WTC11 (cell line): ENCODE results near the gene CNTRL. TPM values are rescaled to one million over a fixed set of nuclear protein-coding genes. Genes with fewer than 3 reads are reported as not detected.

Source experiments
- ATAC-seq: fragments of 200-7000 bp; cut with Tn5 transposase; 2 replicates; pipeline ENCODE4 v1.10.0; 2021; ENCODE audit warnings: mild to moderate bottlenecking, moderate library complexity
- CTCF ChIA-PET: fragments of 300-600 bp; sonication (Branson Sonifier 250); formaldehyde crosslinking; loops from one replicate; lab custom pipeline; 2021; ENCODE audit warnings: antibody characterized with exemption; lab: Charles Lee
- POLR2A ChIA-PET: fragments of 350-600 bp; sonication (Branson Sonifier 250); formaldehyde crosslinking; loops from one replicate; lab custom pipeline; 2021; ENCODE audit warnings: antibody characterized with exemption; lab: Charles Lee
- DNase-seq: peaks from one replicate; pipeline ENCODE4 v3.0.0; 2021; ENCODE audit warnings: low spot score
- H3K27ac Mint-ChIP-seq: 2 replicates; pipeline ENCODE4 v1.8.0; 2021; ENCODE audit warnings: mixed read lengths
- H3K27me3 Mint-ChIP-seq: 2 replicates; pipeline ENCODE4 v1.8.0; 2021; ENCODE audit warnings: low read depth, mild to moderate bottlenecking, moderate library complexity, mixed read lengths
- H3K36me3 Mint-ChIP-seq: 2 replicates; pipeline ENCODE4 v1.8.0; 2021; ENCODE audit warnings: mixed read lengths
- H3K4me1 Mint-ChIP-seq: 2 replicates; pipeline ENCODE4 v1.8.0; 2022; ENCODE audit warnings: mixed read lengths
- H3K4me3 Mint-ChIP-seq: 2 replicates; pipeline ENCODE4 v1.8.0; 2021; ENCODE audit warnings: mild to moderate bottlenecking, moderate library complexity, mixed read lengths
- H3K9me3 Mint-ChIP-seq: 2 replicates; pipeline ENCODE4 v1.8.0; 2021; ENCODE audit warnings: mixed read lengths
- ATF1 ChIP-seq: sonication (generic); formaldehyde crosslinking; IDR thresholded peaks from 2 replicates; pipeline ENCODE4 v1.8.1; 2023; ENCODE audit warnings: mild to moderate bottlenecking, moderate library complexity, missing genetic modification reagents
- CDX4 ChIP-seq: fragments of 250-450 bp; sonication (Bioruptor Pico); IDR thresholded peaks from 2 replicates; pipeline ENCODE4 v1.9.0; 2021; ENCODE audit warnings: moderate library complexity, mild to moderate bottlenecking, inconsistent platforms, borderline replicate concordance
- CREM ChIP-seq: sonication (generic); formaldehyde crosslinking; IDR thresholded peaks from 2 replicates; pipeline ENCODE4 v1.8.1; 2022; ENCODE audit warnings: mild to moderate bottlenecking, missing genetic modification reagents, moderate library complexity
- E2F4 ChIP-seq: sonication (generic); formaldehyde crosslinking; IDR thresholded peaks from 2 replicates; pipeline ENCODE4 v1.8.1; 2022; ENCODE audit warnings: low read depth, mild to moderate bottlenecking, moderate library complexity, missing genetic modification reagents, borderline replicate concordance
- ERG ChIP-seq: fragments of 250-450 bp; sonication (Bioruptor Pico); IDR thresholded peaks from 2 replicates; pipeline ENCODE4 v1.8.0; 2021; ENCODE audit warnings: mild to moderate bottlenecking
- FOXP1 ChIP-seq: sonication (generic); formaldehyde crosslinking; IDR thresholded peaks from 2 replicates; pipeline ENCODE4 v1.8.0; 2022; ENCODE audit warnings: missing genetic modification reagents, mild to moderate bottlenecking, moderate library complexity, borderline replicate concordance
- GABPB1 ChIP-seq: sonication (generic); formaldehyde crosslinking; IDR thresholded peaks from 2 replicates; pipeline ENCODE4 v1.8.1; 2023; ENCODE audit warnings: mild to moderate bottlenecking, missing genetic modification reagents
- GTF2I ChIP-seq: fragments of 250-450 bp; sonication (Bioruptor Pico); conservative IDR thresholded peaks from 2 replicates; pipeline ENCODE4 v1.4.0; 2021; ENCODE audit warnings: mild to moderate bottlenecking
- IRF1 ChIP-seq: sonication (generic); formaldehyde crosslinking; IDR thresholded peaks from 2 replicates; pipeline ENCODE4 v1.8.0; 2023; ENCODE audit warnings: missing genetic modification reagents
- JAZF1 ChIP-seq: fragments of 250-450 bp; sonication (Bioruptor Pico); IDR thresholded peaks from 2 replicates; pipeline ENCODE4 v1.9.0; 2021; ENCODE audit warnings: moderate library complexity, mild to moderate bottlenecking, inconsistent platforms
- KAT7 ChIP-seq: sonication (generic); formaldehyde crosslinking; IDR thresholded peaks from 2 replicates; pipeline ENCODE4 v1.8.1; 2023; ENCODE audit warnings: missing genetic modification reagents, mild to moderate bottlenecking, borderline replicate concordance
- OVOL2 ChIP-seq: fragments of 250-450 bp; sonication (Bioruptor Pico); IDR thresholded peaks from 2 replicates; pipeline ENCODE4 v1.9.0; 2021; ENCODE audit warnings: mild to moderate bottlenecking, borderline replicate concordance
- ZBTB21 ChIP-seq: sonication (generic); formaldehyde crosslinking; IDR thresholded peaks from 2 replicates; pipeline ENCODE4 v1.8.1; 2023; ENCODE audit warnings: mild to moderate bottlenecking, missing genetic modification reagents, borderline replicate concordance
- ZNF232 ChIP-seq: sonication (generic); formaldehyde crosslinking; IDR thresholded peaks from 2 replicates; pipeline ENCODE4 v1.8.0; 2022; ENCODE audit warnings: mild to moderate bottlenecking, missing genetic modification reagents
- ZNF317 ChIP-seq: sonication (generic); formaldehyde crosslinking; IDR thresholded peaks from 2 replicates; pipeline ENCODE4 v1.8.1; 2023; ENCODE audit warnings: low read depth, mild to moderate bottlenecking, moderate library complexity, missing genetic modification reagents, borderline replicate concordance
- ZNF396 ChIP-seq: fragments of 250-450 bp; sonication (Bioruptor Pico); IDR thresholded peaks from 2 replicates; pipeline ENCODE4 v1.8.0; 2021; ENCODE audit warnings: mild to moderate bottlenecking, moderate library complexity, borderline replicate concordance
- ZNF423 ChIP-seq: fragments of 250-450 bp; sonication (Bioruptor Pico); IDR thresholded peaks from 2 replicates; pipeline ENCODE4 v2.1.2; 2022; ENCODE audit warnings: mild to moderate bottlenecking, moderate library complexity
- ZNF532 ChIP-seq: fragments of 250-450 bp; sonication (Bioruptor Pico); IDR thresholded peaks from 2 replicates; pipeline ENCODE4 v1.9.0; 2021; ENCODE audit warnings: mild to moderate bottlenecking, borderline replicate concordance
- total RNA-seq: library from RNA; stranded (reverse); gene quantifications from 3 replicates; pipeline ENCODE4 v1.2.3, GENCODE V29; 2021

The CNTRL gene
- total RNA-seq, 1 experiment from 2014 or later: 13.3 TPM

GRCh38 chr9:121157939-121158338 is 83.2 kb downstream of the CNTRL start (continued):
- no peak for TF ChIP-seq ZNF532 (CRISPR knock-in tag)
- no peak for TF ChIP-seq GABPB1 (CRISPR knock-in tag)
- TF ChIP-seq ZNF232: no peak
- TF ChIP-seq E2F4 (CRISPR knock-in tag): no peak
- TF ChIP-seq GTF2I (CRISPR knock-in tag): no peak

GRCh38 chr9:121160025-121160424 is 85.3 kb downstream of the CNTRL start:
- no peak overlapping the region for H3K4me3 Mint-ChIP-seq
- no peaks in the 10 kb centered on the region for H3K27me3 Mint-ChIP-seq
- ChIA-PET CTCF (interaction anchor here (1.2 kb wide), 1 partner anchor 118 kb away, joined by 3 read pairs; no protein-coding TSS in a partner anchor), POLR2A (no interaction called here)
- H3K4me1 Mint-ChIP-seq: no peaks in the 10 kb centered on the region
- TF ChIP-seq CREM (CRISPR knock-in tag): no peak
- no peak for TF ChIP-seq ZNF423 (CRISPR knock-in tag)
- no peaks in the 10 kb centered on the region for H3K9me3 Mint-ChIP-seq
- no peak overlapping the region for H3K27ac Mint-ChIP-seq
- no peak for ATAC-seq
- H3K36me3 Mint-ChIP-seq: peaks cover 4% of the 10 kb centered on the region
- DNase-seq: no peak

GRCh38 chr9:121168052-121168451 is 93.3 kb downstream of the CNTRL start:
- H3K4me3 Mint-ChIP-seq: no peak overlapping the region
- no peaks in the 10 kb centered on the region for H3K9me3 Mint-ChIP-seq
- POLR2A ChIA-PET: no interaction called here
- CTCF ChIA-PET: no interaction called here
- H3K27me3 Mint-ChIP-seq: no peaks in the 10 kb centered on the region
- ATAC-seq (no peak), DNase-seq (no peak)
- peaks cover 4% of the 10 kb centered on the region; the same call in 1 of the 2 replicates for H3K4me1 Mint-ChIP-seq
- H3K27ac Mint-ChIP-seq: no peak overlapping the region
- peaks cover 8% of the 10 kb centered on the region for H3K36me3 Mint-ChIP-seq
- TF ChIP-seq ATF1 (CRISPR knock-in tag): no peak

- DNase-seq (no peak), ATAC-seq (peak; percentile 50)
- CTCF ChIA-PET: interaction anchor here (0.5 to 1.4 kb wide), 10 partner anchors 11 to 544 kb away, joined by 3 to 5 read pairs (median 4); no protein-coding TSS in a partner anchor
- H3K36me3 Mint-ChIP-seq: peaks cover 10% of the 10 kb centered on the region
- no peaks in the 10 kb centered on the region for H3K27me3 Mint-ChIP-seq
- no peak overlapping the region for H3K4me3 Mint-ChIP-seq
- no peaks in the 10 kb centered on the region for H3K9me3 Mint-ChIP-seq
- no peak for TF ChIP-seq ZBTB21
- TF ChIP-seq, all 79 proteins: peak for 0
- POLR2A ChIA-PET: interaction anchor here (1.0 kb wide), 1 partner anchor 23 kb away, joined by 3 read pairs; no protein-coding TSS in a partner anchor
- H3K27ac Mint-ChIP-seq: no peak overlapping the region
- peaks cover 4% of the 10 kb centered on the region; the same call in 1 of the 2 replicates for H3K4me1 Mint-ChIP-seq
Observed at GRCh38 chr9:121169094-121169601, 94.4 kb downstream of the CNTRL start.

GRCh38 chr9:121171236-121171635 is 96.5 kb downstream of the CNTRL start:
- H3K4me1 Mint-ChIP-seq: no peaks in the 10 kb centered on the region
- ATAC-seq: no peak
- CTCF ChIA-PET: interaction anchor here (0.8 to 1.2 kb wide), 3 partner anchors 12 to 116 kb away, joined by 3 to 4 read pairs (median 3); no protein-coding TSS in a partner anchor
- no peak overlapping the region for H3K27ac Mint-ChIP-seq
- TF ChIP-seq ZNF396 (CRISPR knock-in tag) (no peak), IRF1 (CRISPR knock-in tag) (no peak), OVOL2 (CRISPR knock-in tag) (no peak), FOXP1 (CRISPR knock-in tag) (no peak), KAT7 (CRISPR knock-in tag) (no peak), CDX4 (no peak), ERG (CRISPR knock-in tag) (no peak), ZNF317 (CRISPR knock-in tag) (no peak), JAZF1 (no peak)
- peaks cover 10% of the 10 kb centered on the region for H3K36me3 Mint-ChIP-seq
- no peaks in the 10 kb centered on the region for H3K27me3 Mint-ChIP-seq
- no peak for DNase-seq
- H3K9me3 Mint-ChIP-seq: no peaks in the 10 kb centered on the region
- H3K4me3 Mint-ChIP-seq: no peak overlapping the region
- POLR2A ChIA-PET: no interaction called here
